Stimulated activated CD8-positive, alpha-beta memory T cell treated with anti-CD3 and anti-CD28 coated beads, Interleukin-12 subunit alpha, Interleukin-12 subunit beta, amount 100 ng/mL, for 4 hours (primary cell): Measurements from ENCODE around the gene HOXA9.

Experiments
- DNase-seq: peaks from one replicate; pipeline ENCODE4 v3.0.0-alpha.2; 2020; ENCODE audit warnings: low read depth

HOXA9 gene

GRCh38 chr7:27163288-27164044 lies 1.9 kb downstream of the HOXA9 start:
- no peak for DNase-seq

GRCh38 chr7:27162561-27163287 lies 2.6 kb downstream of the HOXA9 start:
- DNase-seq, result no peak

DNA sequence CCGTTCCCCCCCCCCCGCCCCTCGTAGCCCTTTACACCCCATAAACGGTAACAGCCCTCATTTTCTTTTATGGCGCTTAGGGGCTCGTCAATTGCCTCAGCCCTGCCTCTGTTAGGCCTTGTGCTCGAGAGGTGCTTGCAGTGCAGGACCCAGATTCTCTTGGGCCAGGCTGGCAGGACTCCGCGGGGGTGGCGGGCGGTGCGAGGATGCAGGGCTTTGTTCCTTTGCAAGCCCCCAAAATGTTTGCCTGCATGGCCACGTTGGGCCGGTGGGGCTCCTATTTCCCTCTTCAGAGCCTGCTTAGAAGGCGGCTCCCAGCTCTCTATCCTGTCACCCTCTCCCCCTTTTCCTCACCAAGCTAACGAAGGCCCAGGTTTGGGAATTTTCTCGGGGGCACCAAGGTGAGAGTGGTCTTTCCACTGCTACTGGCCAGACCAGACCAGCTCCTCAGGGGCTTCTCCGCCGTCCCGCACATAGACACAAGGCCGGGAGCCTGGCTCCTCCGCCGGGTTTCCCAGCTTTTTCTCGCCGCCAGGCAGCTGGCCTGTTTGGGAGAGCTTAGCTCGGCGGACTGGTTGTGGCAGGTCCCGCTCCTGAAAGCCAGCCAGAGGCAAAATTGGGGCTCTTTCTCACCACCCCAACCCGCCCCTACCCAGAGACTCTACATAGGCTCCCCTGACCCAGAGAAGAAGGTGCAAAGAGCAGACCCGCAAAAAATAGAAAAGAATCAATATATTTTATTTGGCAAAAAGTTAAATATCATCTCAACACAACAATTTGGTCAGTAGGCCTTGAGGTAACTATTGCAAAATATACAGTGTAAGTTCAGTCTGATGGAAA lies 3.4 kb downstream of the HOXA9 start:
- no peak for DNase-seq

DNA sequence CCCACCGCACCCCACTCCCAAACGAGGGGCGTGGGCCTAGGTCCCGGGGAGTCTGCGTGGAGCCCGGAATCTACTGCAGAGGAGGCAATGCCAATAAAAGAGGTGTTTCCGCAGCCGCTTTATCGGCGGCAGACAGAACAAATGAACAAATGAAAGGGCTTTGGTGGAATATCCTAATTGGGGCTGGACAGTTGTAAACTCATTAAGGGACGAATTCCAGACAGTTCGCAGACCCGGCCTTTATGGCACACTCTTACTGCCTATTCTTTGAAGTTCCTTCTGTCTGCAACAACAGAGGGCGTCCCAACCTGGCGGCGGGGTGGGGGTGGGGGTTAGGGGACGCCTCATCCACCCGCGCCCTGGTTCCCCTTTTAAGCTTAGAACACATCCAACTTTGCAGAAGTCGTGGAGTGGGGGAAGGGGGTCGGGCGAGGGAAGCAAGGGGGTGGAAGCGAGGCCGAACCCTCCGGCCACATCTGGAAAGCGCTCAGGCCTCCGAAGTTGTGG lies 4.1 kb downstream of the HOXA9 start:
- no peak for DNase-seq

DNA sequence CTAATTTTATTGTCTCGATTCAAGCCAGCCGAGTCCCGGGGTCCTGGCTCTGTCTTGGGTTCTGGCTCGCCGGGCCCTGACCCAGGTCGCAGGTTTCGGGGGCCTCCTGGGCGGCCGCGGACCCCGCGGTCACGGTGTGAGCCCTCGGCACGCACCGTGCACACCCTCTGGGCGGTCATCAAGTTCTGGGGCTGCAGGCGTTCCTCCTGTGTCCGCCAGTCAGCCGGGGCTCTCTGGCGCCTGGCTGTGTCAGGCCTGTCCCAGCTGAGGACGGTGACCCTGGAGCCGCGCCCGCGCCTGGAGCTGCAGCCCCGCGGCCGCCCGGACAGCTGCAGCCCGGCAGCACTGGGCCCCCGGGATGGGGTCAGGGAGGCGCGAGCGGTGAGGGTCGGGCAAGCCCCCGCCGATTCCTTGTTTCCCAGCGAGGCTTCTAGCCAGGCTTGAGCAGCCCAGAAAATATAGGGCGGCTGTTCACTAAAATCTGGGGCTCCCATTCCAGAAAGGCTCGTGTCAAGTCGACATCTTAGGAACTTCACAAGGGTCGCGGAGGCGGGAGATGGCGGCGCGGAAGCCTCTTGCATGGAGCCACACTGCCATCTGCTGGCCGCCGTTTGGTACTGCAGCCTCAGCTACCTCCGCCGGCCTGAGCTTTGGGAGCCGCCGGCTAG lies 4.7 kb downstream of the HOXA9 start:
- DNase-seq, result peak; percentile 72

GRCh38 chr7:27160145-27160545 lies 5.2 kb downstream of the HOXA9 start:
- no peak for DNase-seq

DNA sequence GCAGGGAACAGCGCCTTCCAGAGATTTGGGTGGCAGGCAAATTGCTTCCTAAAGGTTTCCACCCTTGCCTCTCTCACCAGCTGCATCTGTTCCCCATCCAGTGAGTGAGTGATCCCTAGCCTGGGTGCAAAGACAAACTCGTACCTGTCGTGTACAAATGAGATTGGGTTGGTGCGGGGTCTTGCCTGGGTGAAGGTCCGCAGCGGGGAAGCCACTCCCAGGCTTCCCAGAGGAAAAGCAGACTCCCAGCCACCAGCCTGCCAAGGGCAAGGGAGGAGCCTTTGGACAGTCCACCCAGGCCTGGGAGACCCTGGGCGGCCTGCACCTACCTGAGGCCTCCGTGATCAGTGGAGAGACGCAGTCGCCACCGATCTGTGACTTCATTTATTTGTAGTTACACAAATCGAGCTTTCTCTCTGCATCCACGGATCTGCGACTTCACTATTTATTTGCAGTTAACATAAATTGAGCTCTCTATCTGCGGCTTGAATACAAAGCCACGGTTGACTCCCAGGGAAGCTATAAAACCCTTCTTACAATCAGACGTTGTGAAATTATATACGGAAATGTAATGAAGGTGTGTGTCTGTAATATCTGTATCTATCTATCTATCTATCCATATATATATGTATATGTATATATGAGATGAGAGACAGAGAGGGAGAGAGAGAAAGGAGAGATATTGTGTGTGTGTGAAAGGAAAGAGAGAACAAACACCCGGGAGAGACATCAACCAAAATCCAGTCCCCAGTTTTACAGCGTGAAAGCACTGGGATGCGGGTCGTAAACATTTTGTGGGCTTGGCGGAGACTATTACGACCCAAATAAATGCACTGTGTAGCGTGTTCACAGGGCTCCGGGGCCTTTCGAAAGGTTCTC lies 5.8 kb downstream of the HOXA9 start:
- DNase-seq, result no peak

GRCh38 chr7:27158436-27159265 lies 6.7 kb downstream of the HOXA9 start:
- DNase-seq, result no peak

GRCh38 chr7:27157702-27158431 lies 7.5 kb downstream of the HOXA9 start:
- no peak for DNase-seq

DNA sequence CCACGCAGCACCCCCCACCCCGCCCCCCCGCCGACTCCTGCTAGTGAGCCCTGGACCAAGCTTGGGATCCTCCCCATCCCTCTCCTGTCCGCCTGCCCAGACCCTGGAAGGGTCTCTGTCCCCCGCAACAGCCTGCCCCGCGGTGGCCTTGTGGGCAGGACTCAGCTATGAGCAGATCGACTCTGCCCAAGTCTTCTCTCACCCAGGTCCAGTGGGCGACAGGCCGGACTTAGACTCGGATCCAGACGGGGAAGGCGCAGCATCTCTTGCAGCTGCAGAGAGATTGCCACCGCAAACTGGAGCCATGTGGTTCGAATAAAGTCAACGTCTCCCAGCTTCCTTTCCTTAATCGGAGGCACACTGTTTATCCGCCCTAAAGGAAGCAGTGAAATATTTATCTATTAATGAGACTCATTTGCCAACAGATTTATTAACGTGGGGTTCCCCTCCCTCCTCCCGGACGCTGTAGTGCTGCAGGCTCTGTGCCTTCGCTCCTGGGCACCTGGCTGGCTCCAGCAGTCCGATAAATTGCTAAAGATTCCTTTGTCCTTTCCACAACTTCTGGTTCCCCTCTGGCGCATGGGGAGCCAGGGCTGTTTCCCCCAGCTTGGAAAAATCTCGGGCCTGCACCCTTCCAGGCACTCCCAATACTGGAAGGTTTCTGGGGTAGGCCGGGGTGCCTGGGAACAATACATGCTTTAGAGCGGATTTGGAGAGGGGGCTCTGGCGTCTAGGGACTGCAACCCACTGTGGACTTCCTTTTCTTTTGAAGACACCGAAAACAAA lies 8.2 kb downstream of the HOXA9 start:
- DNase-seq, result no peak

- DNase-seq, result no peak
Observed at GRCh38 chr7:27156508-27156898, 8.8 kb downstream of the HOXA9 start, which contains the start of gene HOXA7. TSS of gene HOXA7 (minus strand) at chr7:27156675. CDS start at chr7:27156545, 130 bp downstream.

DNA sequence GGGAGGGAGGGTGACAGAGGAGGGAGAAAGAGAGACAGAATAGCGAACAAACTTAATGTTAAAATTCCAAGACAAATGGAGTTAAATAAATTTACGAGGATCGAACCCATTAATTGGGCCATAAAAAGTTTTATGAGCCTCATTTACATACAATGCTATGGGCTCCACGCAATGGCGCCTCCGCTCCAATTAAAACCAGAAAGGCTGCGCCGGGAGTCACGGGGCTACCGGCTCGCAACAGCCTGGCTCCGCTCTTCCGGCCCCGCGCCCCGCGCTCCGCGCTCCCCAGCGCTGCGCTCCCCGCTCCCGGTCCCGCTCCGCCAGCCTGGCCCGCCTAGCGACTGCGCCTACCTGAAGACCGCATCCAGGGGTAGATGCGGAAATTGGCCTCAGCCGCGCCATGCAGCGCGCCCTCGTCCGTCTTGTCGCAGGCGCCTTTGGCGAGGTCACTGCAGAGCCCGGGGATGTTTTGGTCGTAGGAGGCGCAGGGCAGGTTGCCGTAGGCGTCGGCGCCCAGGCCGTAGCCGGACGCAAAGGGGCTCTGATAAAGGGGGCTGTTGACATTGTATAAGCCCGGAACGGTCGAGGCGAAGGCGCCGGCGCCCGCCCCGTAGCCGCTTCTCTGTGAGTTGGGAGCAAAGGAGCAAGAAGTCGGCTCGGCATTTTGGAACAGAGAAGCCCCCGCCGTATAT lies 9.4 kb downstream of the HOXA9 start:
- no peak for DNase-seq

DNA sequence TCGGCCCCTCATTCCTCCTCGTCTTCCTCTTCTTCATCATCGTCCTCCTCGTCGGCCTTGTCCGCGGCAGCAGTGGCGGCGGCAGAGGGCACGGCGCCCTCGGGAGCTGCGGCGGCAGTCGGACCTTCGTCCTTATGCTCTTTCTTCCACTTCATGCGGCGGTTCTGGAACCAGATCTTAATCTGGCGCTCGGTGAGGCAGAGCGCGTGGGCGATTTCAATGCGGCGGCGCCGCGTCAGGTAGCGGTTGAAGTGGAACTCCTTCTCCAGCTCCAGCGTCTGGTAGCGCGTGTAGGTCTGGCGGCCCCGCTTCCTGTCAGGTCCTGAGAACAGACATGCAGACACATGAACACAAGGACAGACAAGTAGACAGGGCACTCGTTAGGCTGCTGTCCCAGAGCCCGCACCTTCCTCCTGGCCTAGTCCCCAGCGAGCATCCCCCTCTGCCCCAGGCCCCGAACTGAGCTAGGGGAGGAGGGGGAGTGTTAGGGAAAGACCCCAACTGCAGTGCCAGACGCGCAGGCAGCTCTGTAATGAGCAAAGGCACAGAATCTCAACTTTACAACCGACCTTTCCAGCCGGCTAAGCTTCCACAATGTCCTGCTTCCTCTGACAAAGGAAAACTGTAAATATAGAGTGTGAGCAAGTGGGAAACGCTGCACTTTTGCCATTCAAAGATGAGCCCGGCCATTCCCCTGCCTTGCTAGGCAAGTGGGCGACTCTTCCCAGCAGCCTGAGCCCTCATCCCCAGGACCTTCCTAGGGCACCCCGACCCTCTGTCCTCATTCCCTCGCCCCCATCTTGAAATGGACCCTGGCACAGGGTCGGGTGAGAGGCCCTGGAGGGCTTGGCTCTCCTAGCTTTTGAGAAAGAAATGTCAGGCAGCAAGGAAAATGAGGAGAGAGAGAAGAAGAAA lies 10.2 kb downstream of the HOXA9 start:
- DNase-seq, result no peak

- DNase-seq, result no peak
Observed at GRCh38 chr7:27154369-27154768, 11.0 kb downstream of the HOXA9 start.

DNA sequence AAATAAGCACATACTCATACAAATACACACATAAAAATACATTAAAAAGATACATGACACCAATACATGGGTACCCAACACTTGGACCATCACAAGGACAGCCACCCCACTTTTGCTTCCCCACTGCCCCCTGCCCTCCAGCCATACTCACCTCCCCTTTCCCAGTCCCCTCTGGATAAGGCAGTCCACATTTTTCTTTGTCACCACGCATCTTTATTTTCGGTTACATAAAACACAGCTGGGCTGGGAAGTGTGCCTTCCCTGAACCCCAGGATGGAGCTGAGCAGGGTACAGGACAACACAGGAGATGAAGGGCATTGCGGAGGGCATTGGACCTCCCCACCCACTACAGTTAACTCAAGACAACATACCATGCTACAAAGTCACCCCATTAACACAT lies 11.8 kb downstream of the HOXA9 start:
- no peak for DNase-seq

GRCh38 chr7:27152816-27153442 lies 12.4 kb downstream of the HOXA9 start:
- DNase-seq, result no peak
